Fibroblast of lung (primary cell): Measurements from ENCODE around the gene CALM1. TPM values are rescaled to one million over a fixed set of nuclear protein-coding genes. Genes with fewer than 3 reads are reported as not detected.

Experiments used
- DNase-seq, 2 donors: peaks; one replicate each; pipeline versions ENCODE4 v3.0.0 to v3.0.0-alpha.2; 2010; ENCODE audit warnings: low read depth in 2 of 2
- H2AFZ ChIP-seq: 2 replicates; pipeline ENCODE4 v1.5.1; 2012; ENCODE audit warnings: low read length, control low read depth, inconsistent platforms
- H3K27ac ChIP-seq: 2 replicates; pipeline ENCODE4 v1.5.1; 2011; ENCODE audit warnings: low read length, control low read depth; ENCODE audit not compliant: insufficient read depth
- H3K27me3 ChIP-seq: 2 replicates; pipeline ENCODE4 v1.5.1; 2011; ENCODE audit warnings: mild to moderate bottlenecking, low read length; ENCODE audit not compliant: control insufficient read depth, insufficient read depth
- H3K36me3 ChIP-seq: 2 replicates; pipeline ENCODE4 v1.5.1; 2011; ENCODE audit warnings: low read length; ENCODE audit not compliant: control insufficient read depth, insufficient read depth
- H3K4me1 ChIP-seq: 2 replicates; pipeline ENCODE4 v1.5.1; 2011; ENCODE audit warnings: low read length; ENCODE audit not compliant: control insufficient read depth, insufficient read depth; ENCODE audit errors: extremely low read depth
- H3K4me2 ChIP-seq: 2 replicates; pipeline ENCODE4 v1.5.1; 2011; ENCODE audit warnings: low read length, control low read depth; ENCODE audit not compliant: insufficient read depth; ENCODE audit errors: extremely low read depth
- H3K4me3 ChIP-seq, 4 experiments: fragments of 200-600 bp in 1 of 4; sonication (generic) in 1 of 4; replicated peaks in 1 of 4; 2 replicates each; pipeline ENCODE4 v1.5.1; 2011 to 2016; ENCODE audit warnings: low read length in 4 of 4, low read depth in 3 of 4, mild to moderate bottlenecking in 3 of 4, control low read depth in 2 of 4, inconsistent platforms in 1 of 4, mixed read lengths in 1 of 4; ENCODE audit not compliant: insufficient read depth in 1 of 4; ENCODE audit errors: control extremely low read depth in 1 of 4
- H3K79me2 ChIP-seq: 2 replicates; pipeline ENCODE4 v1.5.1; 2012; ENCODE audit warnings: mild to moderate bottlenecking, low read length, inconsistent platforms; ENCODE audit not compliant: control insufficient read depth, insufficient read depth
- H3K9ac ChIP-seq: 2 replicates; pipeline ENCODE4 v1.5.1; 2011; ENCODE audit warnings: mild to moderate bottlenecking, low read length, control low read depth; ENCODE audit not compliant: insufficient read depth
- H3K9me3 ChIP-seq: 2 replicates; pipeline ENCODE4 v1.5.1; 2012; ENCODE audit warnings: low read depth, low read length; ENCODE audit not compliant: control insufficient read depth, insufficient read depth
- H4K20me1 ChIP-seq: 2 replicates; pipeline ENCODE4 v1.5.1; 2011; ENCODE audit warnings: low read length; ENCODE audit not compliant: control insufficient read depth, insufficient read depth; ENCODE audit errors: extremely low read depth
- CTCF ChIP-seq, 2 donors: IDR thresholded peaks in 1 of 2; conservative IDR thresholded peaks in 1 of 2; 1 replicate in 1 of 2; 2 replicates in 1 of 2; pipeline ENCODE4 v1.5.1; 2011 to 2012; ENCODE audit warnings: low read length in 2 of 2, control low read depth in 1 of 2, inconsistent platforms in 1 of 2, low read depth in 1 of 2, mild to moderate bottlenecking in 1 of 2
- EZH2 ChIP-seq: IDR thresholded peaks from 2 replicates; pipeline ENCODE4 v1.5.1; 2012; ENCODE audit warnings: low read length, control low read depth, mild to moderate bottlenecking; ENCODE audit errors: missing control alignments
- polyA plus RNA-seq, 2 donors: library from polyadenylated mRNA; depleted of rRNA in 1 of 2; stranded (reverse) in 1 of 2; unstranded in 1 of 2; fragments of >200 nt; gene quantifications; 2 replicates each; pipeline ENCODE4 v1.2.1, GENCODE V29; 2011 to 2012; ENCODE audit warnings: missing spikeins in 1 of 2
- total RNA-seq: library from RNA; depleted of rRNA; stranded (reverse); fragments of >200 nt; gene quantifications from 2 replicates; pipeline ENCODE4 v1.2.1, GENCODE V29; 2014

CALM1 gene
- total and polyA plus RNA-seq, 2 donors (not counting 1 experiment from before 2014, with no cell fraction given) = 620 to 632 TPM

- H2AFZ ChIP-seq = peak overlapping the region; percentile 68
- peak overlapping the region; percentile 96 for H3K9ac ChIP-seq
- H3K36me3 ChIP-seq = no peaks in the 10 kb centered on the region
- no peaks in the 10 kb centered on the region for H4K20me1 ChIP-seq
- H3K79me2 ChIP-seq = no peaks in the 10 kb centered on the region
- H3K27ac ChIP-seq = peak overlapping the region; percentile 100
- peak overlapping the region; percentile 96 for H3K4me2 ChIP-seq
- H3K4me1 ChIP-seq = peaks cover 14% of the 10 kb centered on the region
- TF ChIP-seq CTCF (conservative IDR thresholded peaks at IDR 0.05 in 1 of 2, IDR thresholded peaks at IDR 0.05 in 1 of 2; ENCODE audit: low read depth in 1 of 2, low read length in 2 of 2) (peak in 1 of 2 donors; percentile 13), EZH2 (no peak)
- DNase-seq = peak; percentile 100
- no peaks in the 10 kb centered on the region for H3K9me3 ChIP-seq
- H3K4me3 ChIP-seq = peak overlapping the region; percentile 66 to 91 (median 86)
- no peaks in the 10 kb centered on the region for H3K27me3 ChIP-seq
Observed at GRCh38 chr14:90383126-90383730, 13.6 kb upstream of the CALM1 start.

GRCh38 chr14:90383731-90384542, 12.9 kb upstream of the CALM1 start:
- no peaks in the 10 kb centered on the region for H3K9me3 ChIP-seq
- H3K27ac ChIP-seq = peak overlapping the region; percentile 100
- peak overlapping the region; percentile 96 for H3K9ac ChIP-seq
- no peaks in the 10 kb centered on the region for H3K27me3 ChIP-seq
- no peaks in the 10 kb centered on the region for H3K36me3 ChIP-seq
- H4K20me1 ChIP-seq = no peaks in the 10 kb centered on the region
- H3K4me1 ChIP-seq = peaks cover 14% of the 10 kb centered on the region
- peak overlapping the region; percentile 59 for H2AFZ ChIP-seq
- H3K4me3 ChIP-seq = peak overlapping the region; percentile 49 to 66 (median 60)
- DNase-seq = peak; percentile 53 to 62
- TF ChIP-seq CTCF (conservative IDR thresholded peaks at IDR 0.05 in 1 of 2, IDR thresholded peaks at IDR 0.05 in 1 of 2; ENCODE audit: low read depth in 1 of 2, low read length in 2 of 2) = no peak
- no peak for TF ChIP-seq EZH2
- no peaks in the 10 kb centered on the region for H3K79me2 ChIP-seq
- peak overlapping the region; percentile 95 for H3K4me2 ChIP-seq

- peak overlapping the region in 1 of 4 experiments; percentile 63 for H3K4me3 ChIP-seq
- H3K9me3 ChIP-seq = no peaks in the 10 kb centered on the region
- DNase-seq = peak in 1 of 2 donors; percentile 81
- no peaks in the 10 kb centered on the region for H3K27me3 ChIP-seq
- no peak overlapping the region for H3K9ac ChIP-seq
- peak overlapping the region; percentile 95 for H3K4me2 ChIP-seq
- no peak for TF ChIP-seq EZH2
- no peak for TF ChIP-seq CTCF (conservative IDR thresholded peaks at IDR 0.05 in 1 of 2, IDR thresholded peaks at IDR 0.05 in 1 of 2; ENCODE audit: low read depth in 1 of 2, low read length in 2 of 2)
- no peaks in the 10 kb centered on the region for H3K79me2 ChIP-seq
- H3K4me1 ChIP-seq = peaks cover 14% of the 10 kb centered on the region
- H3K27ac ChIP-seq = peak overlapping the region; percentile 100
- no peaks in the 10 kb centered on the region for H4K20me1 ChIP-seq
- peak overlapping the region; percentile 59 for H2AFZ ChIP-seq
- H3K36me3 ChIP-seq = no peaks in the 10 kb centered on the region
Observed at GRCh38 chr14:90384543-90384911, 12.3 kb upstream of the CALM1 start.
